ENCODE measurements around the gene EWSR1.
A peak's percentile ranks its signal among the peaks of the same experiment; 100 is the strongest.
"Not testable (repeated sequence)": the region's sequence is repeated elsewhere in the genome, so short reads cannot be mapped to it uniquely, and the experiment has no call there.

EWSR1 gene, protein sequence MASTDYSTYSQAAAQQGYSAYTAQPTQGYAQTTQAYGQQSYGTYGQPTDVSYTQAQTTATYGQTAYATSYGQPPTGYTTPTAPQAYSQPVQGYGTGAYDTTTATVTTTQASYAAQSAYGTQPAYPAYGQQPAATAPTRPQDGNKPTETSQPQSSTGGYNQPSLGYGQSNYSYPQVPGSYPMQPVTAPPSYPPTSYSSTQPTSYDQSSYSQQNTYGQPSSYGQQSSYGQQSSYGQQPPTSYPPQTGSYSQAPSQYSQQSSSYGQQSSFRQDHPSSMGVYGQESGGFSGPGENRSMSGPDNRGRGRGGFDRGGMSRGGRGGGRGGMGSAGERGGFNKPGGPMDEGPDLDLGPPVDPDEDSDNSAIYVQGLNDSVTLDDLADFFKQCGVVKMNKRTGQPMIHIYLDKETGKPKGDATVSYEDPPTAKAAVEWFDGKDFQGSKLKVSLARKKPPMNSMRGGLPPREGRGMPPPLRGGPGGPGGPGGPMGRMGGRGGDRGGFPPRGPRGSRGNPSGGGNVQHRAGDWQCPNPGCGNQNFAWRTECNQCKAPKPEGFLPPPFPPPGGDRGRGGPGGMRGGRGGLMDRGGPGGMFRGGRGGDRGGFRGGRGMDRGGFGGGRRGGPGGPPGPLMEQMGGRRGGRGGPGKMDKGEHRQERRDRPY

DNA sequence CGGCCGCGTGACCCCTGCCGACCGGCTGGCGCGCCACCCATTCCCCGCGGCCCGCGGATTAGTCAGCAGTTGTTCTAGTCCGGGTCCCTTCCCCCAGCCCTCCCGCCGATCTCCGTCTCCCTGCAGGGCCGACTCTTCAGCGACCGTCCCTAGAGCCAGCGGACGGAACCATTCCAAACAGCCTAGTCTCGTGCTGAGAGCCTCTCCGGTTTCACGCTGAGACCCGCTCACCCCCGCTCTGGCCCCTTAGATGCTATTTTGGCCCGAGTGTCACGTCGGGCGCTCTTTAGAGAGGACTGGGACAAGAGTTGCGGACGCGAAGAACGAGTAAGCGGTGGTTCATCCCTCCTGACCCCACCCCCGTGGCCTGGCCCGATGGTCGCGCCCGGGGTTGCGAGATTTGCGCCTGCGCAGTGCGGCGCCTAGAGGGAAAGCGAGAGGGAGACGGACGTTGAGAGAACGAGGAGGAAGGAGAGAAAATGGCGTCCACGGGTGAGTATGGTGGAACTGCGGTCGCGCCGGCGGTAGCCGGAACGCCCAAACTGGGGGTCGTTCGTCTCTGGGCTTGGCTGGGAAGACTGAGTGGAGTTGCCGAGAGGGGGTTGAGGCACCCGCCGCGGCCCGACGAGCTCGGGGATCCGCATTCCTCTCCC lies at the start of gene EWSR1, which contains the start of gene RHBDD3:
Gene EWSR1 (plus strand): TSS at position 411 of the 653 bp plus-strand sequence. CDS start 69 bp downstream, at position 480.
Gene RHBDD3 (minus strand): TSS at position 124 of the 653 bp plus-strand sequence. CDS start 2,355 bp downstream, outside the sequence.
- Histone ChIP-seq H3K27me3 (ENCODE audit: control insufficient read depth in 1 of 2, insufficient read depth in 2 of 2, low read length in 2 of 2) (no peaks in the 10 kb centered on the region), H3K27ac (ENCODE audit: low read depth, low read length) (peak within 1 kb of the TSS; percentile 99)

DNA sequence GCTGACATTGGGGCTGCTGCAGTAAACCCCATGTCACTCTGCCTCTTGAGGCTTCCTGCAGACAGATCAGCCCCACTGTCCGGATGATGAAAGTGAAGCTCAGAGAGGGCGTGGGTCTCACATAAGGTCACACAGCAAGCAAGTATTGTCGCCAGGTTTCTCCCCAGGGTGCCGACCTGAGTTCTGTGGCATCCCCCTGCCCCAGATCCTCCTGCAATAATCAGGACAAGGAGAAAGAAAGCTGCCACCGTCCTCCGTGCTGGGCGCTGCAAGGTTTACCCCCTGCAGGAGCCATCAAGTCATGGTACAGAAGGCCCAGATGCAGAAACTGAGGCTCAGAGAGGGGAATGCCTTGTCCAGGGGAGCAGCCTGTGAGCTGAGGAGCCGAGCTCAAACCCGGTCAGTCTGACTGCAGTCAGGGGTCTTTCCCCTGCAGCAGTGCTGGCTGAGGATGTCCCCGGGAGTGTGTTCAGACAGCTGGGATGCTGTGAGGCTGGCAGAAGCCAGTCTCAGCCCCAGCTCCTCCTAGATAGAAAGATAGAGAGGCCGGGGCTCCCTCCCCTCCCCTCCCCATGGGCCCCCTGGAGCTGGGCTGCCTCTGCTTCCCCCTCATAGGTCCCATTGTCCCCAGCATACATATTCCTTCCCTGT lies 49.2 kb upstream of the EWSR1 start:
- Histone ChIP-seq H3K4me1 (ENCODE audit: insufficient read depth, low read length) (peaks cover 12% of the 10 kb centered on the region), H3K4me3 (ENCODE audit: low read depth in 1 of 2, low read length in 2 of 2) (no peak overlapping the region), H3K27ac (ENCODE audit: low read depth, low read length) (no peak overlapping the region)

More for the DNA sequence above, at the start of gene EWSR1, which contains the start of gene RHBDD3:
- Histone ChIP-seq H3K4me1 (ENCODE audit: insufficient read depth, low read length) (peaks cover 51% of the 10 kb centered on the region), H3K9me3 (ENCODE audit: low read length) (no peaks in the 10 kb centered on the region), H3K36me3 (ENCODE audit: insufficient read depth, low read length) (peaks cover 15% of the 10 kb centered on the region), H3K9ac (ENCODE audit: low read length) (peak within 1 kb of the TSS; percentile 92), H3K4me3 (ENCODE audit: low read depth in 1 of 2, low read length in 2 of 2) (peak within 1 kb of the TSS; percentile 93 to 98)

DNA sequence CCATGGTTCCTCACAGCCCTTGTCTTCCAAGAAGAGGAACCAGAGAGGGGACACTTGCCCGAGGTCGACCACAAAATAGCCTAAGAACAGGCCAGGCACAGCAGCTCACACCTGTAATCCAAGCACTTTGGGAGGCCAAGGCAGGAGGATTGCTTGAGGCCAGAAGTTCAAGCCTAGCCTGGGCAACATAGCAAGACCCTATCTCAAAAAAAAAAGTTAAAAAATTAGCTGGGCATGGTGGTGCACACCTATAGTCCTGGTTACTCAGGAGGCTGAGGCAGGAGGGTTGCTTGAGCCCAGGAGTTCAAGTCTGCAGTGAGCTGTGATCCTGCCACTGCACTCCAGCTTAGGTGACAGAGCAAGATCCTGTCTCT lies 48.7 kb upstream of the EWSR1 start:
- H3K4me1 ChIP-seq (ENCODE audit: insufficient read depth, low read length), result peaks cover 17% of the 10 kb centered on the region
- H3K27me3 ChIP-seq (ENCODE audit: control insufficient read depth in 1 of 2, insufficient read depth in 2 of 2, low read length in 2 of 2); H3K9ac ChIP-seq (ENCODE audit: low read length); H3K4me3 ChIP-seq (ENCODE audit: low read depth in 1 of 2, low read length in 2 of 2); H3K9me3 ChIP-seq (ENCODE audit: low read length); H3K27ac ChIP-seq (ENCODE audit: low read depth, low read length); H3K36me3 ChIP-seq (ENCODE audit: insufficient read depth, low read length): not testable (repeated sequence)

More for the DNA sequence above, 49.2 kb upstream of the EWSR1 start:
- no peaks in the 10 kb centered on the region for H3K9me3 ChIP-seq (ENCODE audit: low read length)
- H3K36me3 ChIP-seq (ENCODE audit: insufficient read depth, low read length), result no peaks in the 10 kb centered on the region
- H3K9ac ChIP-seq (ENCODE audit: low read length), result no peak overlapping the region
- H3K27me3 ChIP-seq (ENCODE audit: control insufficient read depth in 1 of 2, insufficient read depth in 2 of 2, low read length in 2 of 2), result no peaks in the 10 kb centered on the region

DNA sequence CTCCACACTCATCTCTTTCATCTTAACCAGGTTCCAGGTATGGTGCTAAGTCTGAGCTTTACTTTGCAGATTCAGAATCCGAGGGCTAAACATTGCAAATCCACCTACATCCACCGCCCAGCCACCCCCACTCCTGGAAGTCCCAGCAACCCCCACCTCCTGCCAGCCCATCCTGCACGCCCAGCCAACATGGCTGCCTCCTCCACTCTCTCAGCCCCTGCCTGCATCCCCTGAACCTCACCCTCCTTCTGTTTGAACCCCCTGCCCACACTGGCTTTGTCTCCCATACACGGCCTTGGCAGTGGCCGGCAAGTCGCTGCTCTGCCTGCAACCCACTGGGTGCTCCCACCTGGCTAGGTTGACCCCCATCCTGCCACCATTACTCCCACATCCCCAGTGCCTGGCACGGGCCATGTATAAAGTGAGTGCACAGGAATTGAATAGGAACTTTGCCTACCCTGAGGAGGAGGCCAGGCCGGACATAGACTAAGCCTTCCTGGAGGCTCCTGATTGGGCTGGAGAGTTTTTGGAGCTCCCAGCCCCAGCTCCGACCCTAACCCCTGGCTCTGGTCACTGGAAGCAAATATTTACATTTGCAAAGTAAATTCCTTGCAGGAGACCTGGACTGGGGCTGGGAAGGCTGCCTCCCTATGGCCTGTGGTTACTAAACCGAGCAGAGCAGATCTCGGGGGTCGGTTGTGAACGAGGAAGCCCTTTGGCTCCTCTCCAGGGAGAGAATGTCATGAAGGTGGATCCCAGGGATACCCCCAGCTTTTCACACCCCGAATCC lies 48.0 kb upstream of the EWSR1 start:
- Histone ChIP-seq H3K27ac (ENCODE audit: low read depth, low read length) (no peak overlapping the region), H3K9ac (ENCODE audit: low read length) (no peak overlapping the region), H3K4me1 (ENCODE audit: insufficient read depth, low read length) (peaks cover 24% of the 10 kb centered on the region), H3K9me3 (ENCODE audit: low read length) (no peaks in the 10 kb centered on the region), H3K4me3 (ENCODE audit: low read depth in 1 of 2, low read length in 2 of 2) (no peak overlapping the region), H3K27me3 (ENCODE audit: control insufficient read depth in 1 of 2, insufficient read depth in 2 of 2, low read length in 2 of 2) (no peaks in the 10 kb centered on the region), H3K36me3 (ENCODE audit: insufficient read depth, low read length) (no peaks in the 10 kb centered on the region)

DNA sequence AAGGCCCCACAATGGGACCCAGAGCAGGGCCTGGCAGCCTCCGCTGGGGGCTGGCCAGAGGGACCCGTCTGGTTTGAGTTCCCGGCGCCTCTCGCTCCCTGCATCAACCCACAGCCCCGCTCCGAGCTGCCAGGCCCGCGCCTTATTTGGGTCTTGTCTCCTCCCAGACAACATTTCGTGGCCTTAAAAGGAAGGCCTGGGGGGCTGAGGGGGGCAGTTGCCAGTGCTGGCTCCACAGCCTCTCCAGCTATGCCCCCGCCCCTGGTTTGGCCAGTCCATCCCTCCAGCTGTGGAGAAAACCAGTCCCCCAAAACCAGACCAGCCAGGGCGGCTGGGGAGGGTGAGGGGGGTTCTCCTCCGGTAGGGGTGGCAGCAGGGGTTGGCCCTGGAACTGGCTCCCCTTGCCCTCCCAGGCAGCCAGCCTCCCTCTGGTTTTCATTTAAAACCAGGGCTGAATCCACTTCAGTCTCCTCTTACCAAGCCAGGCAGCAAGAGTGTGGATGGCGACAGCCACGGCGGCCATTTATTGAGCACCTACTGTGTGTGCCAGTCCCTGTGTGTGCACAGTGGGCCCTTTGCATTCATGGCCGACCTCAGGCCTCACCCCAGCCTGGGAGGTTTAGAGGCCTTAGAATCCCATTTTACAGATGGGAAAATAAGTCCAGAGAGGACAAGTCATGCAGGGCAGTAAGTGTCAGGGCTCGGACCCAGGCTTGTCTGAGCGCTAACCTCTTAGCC lies 43.8 kb upstream of the EWSR1 start:
- H3K9me3 ChIP-seq (ENCODE audit: low read length), result no peaks in the 10 kb centered on the region
- H3K27me3 ChIP-seq (ENCODE audit: control insufficient read depth in 1 of 2, insufficient read depth in 2 of 2, low read length in 2 of 2), result no peaks in the 10 kb centered on the region
- no peak overlapping the region for H3K9ac ChIP-seq (ENCODE audit: low read length)
- no peak overlapping the region for H3K4me3 ChIP-seq (ENCODE audit: low read depth in 1 of 2, low read length in 2 of 2)
- no peaks in the 10 kb centered on the region for H3K36me3 ChIP-seq (ENCODE audit: insufficient read depth, low read length)
- peaks cover 39% of the 10 kb centered on the region for H3K4me1 ChIP-seq (ENCODE audit: insufficient read depth, low read length)
- H3K27ac ChIP-seq (ENCODE audit: low read depth, low read length), result peak overlapping the region; percentile 66

DNA sequence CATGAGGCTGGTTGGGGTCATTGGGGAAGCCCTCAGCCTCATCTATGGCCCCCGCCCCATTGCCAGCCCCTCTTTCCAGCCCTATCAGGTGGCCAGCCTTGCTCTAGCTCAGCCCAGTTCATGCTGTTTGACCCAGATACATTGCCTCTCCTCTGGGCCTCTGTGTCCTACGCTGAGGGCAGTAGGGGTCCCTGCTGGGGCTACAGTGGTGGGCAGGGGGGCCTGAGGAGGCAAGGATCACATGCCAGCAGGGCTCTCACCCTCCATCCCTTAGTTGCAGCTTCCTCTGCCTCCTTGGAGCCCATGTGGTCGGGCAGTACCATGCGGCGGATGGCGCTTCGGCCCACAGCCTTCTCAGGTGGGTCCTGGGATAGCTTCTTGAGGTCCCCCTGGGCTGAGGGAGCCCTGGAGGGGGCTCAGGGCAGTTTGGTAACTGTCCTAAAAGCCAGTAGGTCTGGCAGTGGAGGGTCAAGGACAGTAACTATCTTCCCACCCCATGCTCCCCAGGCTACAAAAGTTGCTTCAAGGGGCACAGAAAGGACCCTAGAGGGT lies 43.1 kb upstream of the EWSR1 start:
- no peak overlapping the region for H3K9ac ChIP-seq (ENCODE audit: low read length)
- no peaks in the 10 kb centered on the region for H3K27me3 ChIP-seq (ENCODE audit: control insufficient read depth in 1 of 2, insufficient read depth in 2 of 2, low read length in 2 of 2)
- H3K36me3 ChIP-seq (ENCODE audit: insufficient read depth, low read length), result no peaks in the 10 kb centered on the region
- no peaks in the 10 kb centered on the region for H3K9me3 ChIP-seq (ENCODE audit: low read length)
- H3K4me3 ChIP-seq (ENCODE audit: low read depth in 1 of 2, low read length in 2 of 2), result no peak overlapping the region
- H3K27ac ChIP-seq (ENCODE audit: low read depth, low read length), result peak overlapping the region; percentile 19
- H3K4me1 ChIP-seq (ENCODE audit: insufficient read depth, low read length), result peaks cover 39% of the 10 kb centered on the region

DNA sequence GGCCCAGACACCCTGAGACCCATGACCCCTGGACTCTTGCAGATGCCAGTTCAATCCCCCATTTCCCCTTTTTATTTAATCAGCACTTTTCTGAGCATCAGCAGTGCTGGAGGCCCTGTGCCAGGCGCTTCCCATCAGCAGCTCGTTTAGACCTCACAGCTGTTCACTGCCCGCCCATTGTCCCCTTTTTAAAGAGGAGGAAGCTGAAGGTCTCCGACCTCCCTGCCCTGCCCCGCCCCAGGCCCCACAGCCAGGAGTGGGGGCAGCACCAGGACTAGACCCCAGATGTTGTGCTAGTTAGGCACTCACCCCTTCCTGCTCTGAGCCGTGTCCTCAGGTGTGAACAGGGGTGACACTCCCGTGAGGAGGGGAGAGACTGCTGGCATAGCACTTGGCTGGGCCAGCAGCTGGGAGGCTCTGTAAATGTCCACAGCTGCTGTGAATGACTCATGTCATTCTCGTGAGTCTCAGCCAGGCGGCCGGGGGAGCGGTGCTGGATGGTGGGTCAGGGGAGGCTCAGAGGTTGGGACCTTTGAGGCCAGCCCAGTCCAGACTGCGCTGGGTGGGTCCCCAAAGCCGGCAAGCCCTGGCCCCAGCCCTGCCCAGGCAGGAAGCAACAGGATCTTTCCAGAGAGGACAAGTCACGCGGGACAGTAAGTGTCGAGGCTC lies 42.5 kb upstream of the EWSR1 start:
- no peak overlapping the region for H3K4me3 ChIP-seq (ENCODE audit: low read depth in 1 of 2, low read length in 2 of 2)
- peaks cover 34% of the 10 kb centered on the region for H3K4me1 ChIP-seq (ENCODE audit: insufficient read depth, low read length)
- peak overlapping the region; percentile 19 for H3K27ac ChIP-seq (ENCODE audit: low read depth, low read length)
- no peak overlapping the region for H3K9ac ChIP-seq (ENCODE audit: low read length)
- no peaks in the 10 kb centered on the region for H3K36me3 ChIP-seq (ENCODE audit: insufficient read depth, low read length)
- no peaks in the 10 kb centered on the region for H3K9me3 ChIP-seq (ENCODE audit: low read length)
- no peaks in the 10 kb centered on the region for H3K27me3 ChIP-seq (ENCODE audit: control insufficient read depth in 1 of 2, insufficient read depth in 2 of 2, low read length in 2 of 2)

DNA sequence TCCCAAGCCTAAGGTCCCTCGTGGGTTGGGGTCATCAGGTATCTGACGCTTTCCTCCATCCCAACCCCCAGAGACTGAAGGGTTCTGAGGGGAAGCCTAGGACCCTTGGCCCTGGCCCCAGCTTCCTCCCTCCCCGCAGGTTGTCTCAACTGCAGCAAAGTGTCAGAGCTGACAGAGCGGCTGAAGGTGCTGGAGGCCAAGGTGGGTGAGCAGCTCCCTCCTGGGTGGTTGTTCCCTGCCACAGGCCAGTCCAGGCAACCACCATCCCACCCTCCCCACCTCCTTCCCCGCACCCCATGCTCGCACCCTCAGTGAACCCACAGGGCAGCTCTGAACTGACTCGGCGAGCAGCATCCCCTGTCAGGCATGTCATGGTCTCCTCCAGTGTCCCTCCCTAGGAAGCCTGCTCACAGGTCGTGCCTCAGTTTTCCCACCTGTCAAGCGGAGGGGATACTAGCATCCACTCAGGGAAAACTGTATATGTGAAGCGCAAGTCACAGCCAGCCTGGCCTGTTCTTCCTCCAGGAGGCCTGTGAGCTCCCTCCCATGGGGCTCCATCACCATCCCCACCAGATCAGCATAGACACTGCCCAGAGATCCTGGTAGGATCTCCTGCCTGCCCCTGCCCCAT lies 41.6 kb upstream of the EWSR1 start:
- peaks cover 32% of the 10 kb centered on the region for H3K4me1 ChIP-seq (ENCODE audit: insufficient read depth, low read length)
- no peaks in the 10 kb centered on the region for H3K27me3 ChIP-seq (ENCODE audit: control insufficient read depth in 1 of 2, insufficient read depth in 2 of 2, low read length in 2 of 2)
- no peak overlapping the region for H3K9ac ChIP-seq (ENCODE audit: low read length)
- no peak overlapping the region for H3K27ac ChIP-seq (ENCODE audit: low read depth, low read length)
- H3K36me3 ChIP-seq (ENCODE audit: insufficient read depth, low read length), result no peaks in the 10 kb centered on the region
- H3K4me3 ChIP-seq (ENCODE audit: low read depth in 1 of 2, low read length in 2 of 2), result no peak overlapping the region
- H3K9me3 ChIP-seq (ENCODE audit: low read length), result no peaks in the 10 kb centered on the region

DNA sequence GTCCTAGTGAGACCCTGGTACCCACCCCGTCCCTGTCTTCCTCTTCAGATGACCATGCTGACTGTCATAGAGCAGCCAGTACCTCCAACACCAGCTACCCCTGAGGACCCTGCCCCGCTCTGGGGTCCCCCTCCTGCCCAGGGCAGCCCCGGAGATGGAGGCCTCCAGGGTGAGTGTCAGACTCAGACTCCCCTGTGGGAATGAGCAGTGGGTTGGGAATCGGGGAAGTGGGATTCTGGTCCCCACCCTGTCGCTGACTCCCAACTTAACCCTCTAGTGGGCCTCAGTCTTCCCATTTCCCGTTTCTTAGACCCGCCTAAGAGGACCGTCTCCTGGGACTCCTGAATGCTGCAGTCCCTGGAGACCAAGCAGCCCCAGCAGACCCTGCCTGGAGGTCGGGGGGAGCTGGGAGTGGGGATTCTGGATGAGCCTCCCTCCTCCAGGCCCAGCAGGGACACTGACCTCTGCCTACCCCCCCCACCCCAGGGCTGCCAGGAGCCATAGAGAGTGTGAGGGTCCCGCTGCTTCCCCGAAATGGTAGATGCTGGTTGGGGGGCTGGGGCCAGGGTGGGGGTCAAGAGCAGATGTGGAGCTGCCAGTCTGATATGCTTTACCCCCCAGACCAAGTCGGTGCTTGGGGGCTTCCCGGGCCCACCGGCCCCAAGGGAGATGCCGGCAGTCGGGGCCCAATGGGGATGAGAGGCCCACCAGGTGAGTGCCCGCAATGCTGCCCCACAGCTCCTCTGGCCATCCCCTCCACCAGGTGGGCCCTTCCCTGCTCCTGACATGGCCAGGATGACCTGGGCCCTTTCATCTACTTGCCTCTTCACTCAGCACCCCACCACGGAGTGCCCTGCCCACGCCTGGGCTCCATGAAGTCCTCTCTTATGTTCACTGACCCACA lies 36.8 kb upstream of the EWSR1 start:
- no peak overlapping the region for H3K27ac ChIP-seq (ENCODE audit: low read depth, low read length)

More for the DNA sequence above, 36.8 kb upstream of the EWSR1 start:
- H3K36me3 ChIP-seq (ENCODE audit: insufficient read depth, low read length), result no peaks in the 10 kb centered on the region
- H3K4me3 ChIP-seq (ENCODE audit: low read depth in 1 of 2, low read length in 2 of 2), result no peak overlapping the region
- no peaks in the 10 kb centered on the region for H3K27me3 ChIP-seq (ENCODE audit: control insufficient read depth in 1 of 2, insufficient read depth in 2 of 2, low read length in 2 of 2)
- peaks cover 4% of the 10 kb centered on the region for H3K4me1 ChIP-seq (ENCODE audit: insufficient read depth, low read length)
- no peak overlapping the region for H3K9ac ChIP-seq (ENCODE audit: low read length)
- H3K9me3 ChIP-seq (ENCODE audit: low read length), result no peaks in the 10 kb centered on the region

Data from muscle layer of colon (tissue), 2 donors.